Mesodermal cell (in vitro differentiated cells): ENCODE measurements around the gene PTPRE.

Experiments used
- H3K27ac ChIP-seq: 2 replicates; pipeline ENCODE4 v1.7.0; 2013; ENCODE audit warnings: mild to moderate bottlenecking, low read depth, low read length, moderate library complexity; ENCODE audit not compliant: severe bottlenecking
- H3K36me3 ChIP-seq: 2 replicates; pipeline ENCODE4 v1.7.1; 2013; ENCODE audit warnings: mild to moderate bottlenecking, low read length, moderate library complexity; ENCODE audit not compliant: control insufficient read depth, insufficient read depth
- H3K4me1 ChIP-seq: one replicate; pipeline ENCODE4 v1.7.1; 2013; ENCODE audit warnings: mild to moderate bottlenecking, low read length; ENCODE audit not compliant: insufficient read depth, control insufficient read depth, poor library complexity, severe bottlenecking
- H3K4me3 ChIP-seq: 2 replicates; pipeline ENCODE4 v1.7.0; 2013; ENCODE audit warnings: low read length, control low read depth, mild to moderate bottlenecking; ENCODE audit not compliant: insufficient read depth, poor library complexity, severe bottlenecking; ENCODE audit errors: extremely low read depth
- H3K9me3 ChIP-seq: 2 replicates; pipeline ENCODE4 v1.7.1; 2013; ENCODE audit warnings: mild to moderate bottlenecking, low read length, moderate library complexity; ENCODE audit not compliant: control insufficient read depth
- WGBS, 2 experiments: methylation state at CpG; one replicate each; pipeline ENCODE4 v1.1.5; 2013; ENCODE audit warnings: missing lambda C conversion rate in 2 of 2; ENCODE audit not compliant: insufficient coverage in 2 of 2; 5-methylcytosine and 5-hydroxymethylcytosine counted together

Gene PTPRE

DNA sequence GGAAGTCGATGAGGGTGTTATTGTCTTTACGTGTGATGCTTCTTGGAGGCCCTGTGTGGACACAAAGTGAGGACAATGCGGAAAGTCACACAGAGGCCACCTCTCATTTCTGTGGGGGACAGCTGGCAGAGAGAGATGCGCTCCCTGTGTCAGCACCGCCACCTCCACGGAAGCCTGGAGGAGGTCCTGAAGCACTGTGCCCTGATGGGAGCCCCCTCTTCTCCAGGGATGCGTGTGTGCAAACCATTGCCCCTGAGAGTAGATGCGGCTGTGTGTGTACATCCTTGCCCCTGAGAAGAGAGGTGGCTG lies 2.0 kb downstream of the PTPRE start:
- WGBS, 2 experiments, result 98% methylated on average over 5 to 6 of the region's 8 CpGs
- no peak overlapping the region for H3K4me3 ChIP-seq
- peak overlapping the region; percentile 33 for H3K27ac ChIP-seq
- no peaks in the 10 kb centered on the region for H3K36me3 ChIP-seq
- H3K9me3 ChIP-seq, result no peaks in the 10 kb centered on the region
- H3K4me1 ChIP-seq, result peaks cover 11% of the 10 kb centered on the region

DNA sequence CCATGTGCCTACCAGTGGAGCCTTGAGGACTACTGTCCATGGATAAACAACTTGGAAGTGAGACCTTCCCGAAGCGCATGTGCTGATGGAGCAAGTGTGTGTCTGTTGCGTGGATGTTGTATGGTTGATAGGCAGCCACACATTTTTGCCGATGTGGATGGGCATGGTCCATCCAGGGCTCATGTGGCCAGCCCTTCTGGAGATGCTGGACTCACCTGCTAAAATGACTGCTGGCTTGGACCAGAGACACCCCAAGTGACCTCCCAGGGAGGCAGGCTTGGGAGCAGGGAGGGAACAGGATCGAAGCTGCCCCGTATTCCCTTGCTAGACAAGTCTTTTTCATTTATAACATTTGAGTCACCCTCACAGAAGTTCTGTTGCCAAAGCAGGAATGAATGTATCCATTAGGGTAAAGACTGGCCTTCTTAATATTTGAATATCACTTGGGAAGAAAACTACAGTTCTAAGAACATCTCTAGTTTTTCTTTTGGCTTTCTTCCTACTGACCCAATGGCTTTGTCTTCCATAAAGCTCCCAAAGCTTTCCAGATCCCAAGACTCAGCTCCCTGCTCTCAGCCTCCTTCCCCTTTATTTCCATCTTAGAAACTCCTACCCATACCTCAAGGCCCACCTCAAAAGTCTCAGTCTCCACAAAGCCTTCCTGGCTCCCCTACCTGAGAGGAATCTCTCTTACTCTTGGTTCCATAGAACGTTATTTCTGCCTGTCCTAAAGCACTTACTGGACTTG lies 3.0 kb downstream of the PTPRE start:
- no peaks in the 10 kb centered on the region for H3K9me3 ChIP-seq
- no peak overlapping the region for H3K27ac ChIP-seq
- no peaks in the 10 kb centered on the region for H3K36me3 ChIP-seq
- H3K4me1 ChIP-seq, result peaks cover 19% of the 10 kb centered on the region
- 86 to 91% methylated on average over 3 to 5 of the region's 7 CpGs for WGBS, 2 experiments
- no peak overlapping the region for H3K4me3 ChIP-seq

- H3K4me1 ChIP-seq, result peaks cover 19% of the 10 kb centered on the region
- WGBS, 2 experiments, result no CpG with 5 or more reads among the region's 2 CpGs
- H3K9me3 ChIP-seq, result no peaks in the 10 kb centered on the region
- no peak overlapping the region for H3K4me3 ChIP-seq
- H3K27ac ChIP-seq, result no peak overlapping the region
- H3K36me3 ChIP-seq, result no peaks in the 10 kb centered on the region
Observed at GRCh38 chr10:127910464-127910770, 3.5 kb downstream of the PTPRE start.

- Histone ChIP-seq H3K4me1 (peaks cover 19% of the 10 kb centered on the region), H3K9me3 (no peaks in the 10 kb centered on the region), H3K4me3 (no peak overlapping the region), H3K27ac (no peak overlapping the region), H3K36me3 (no peaks in the 10 kb centered on the region)
- 90 to 91% methylated on average over 6 to 8 of the region's 10 CpGs for WGBS, 2 experiments
Observed at GRCh38 chr10:127911218-127911866, 4.4 kb downstream of the PTPRE start.

GRCh38 chr10:127911867-127912257 lies 5.0 kb downstream of the PTPRE start:
- WGBS, 2 experiments, result 100% methylated on average over 1 to 2 of the region's 4 CpGs
- H3K36me3 ChIP-seq, result no peaks in the 10 kb centered on the region
- H3K4me1 ChIP-seq, result peaks cover 19% of the 10 kb centered on the region
- no peaks in the 10 kb centered on the region for H3K9me3 ChIP-seq
- no peak overlapping the region for H3K27ac ChIP-seq
- no peak overlapping the region for H3K4me3 ChIP-seq

GRCh38 chr10:127912607-127913367 lies 5.9 kb downstream of the PTPRE start:
- H3K4me1 ChIP-seq, result peaks cover 19% of the 10 kb centered on the region
- H3K9me3 ChIP-seq, result no peaks in the 10 kb centered on the region
- no peaks in the 10 kb centered on the region for H3K36me3 ChIP-seq
- H3K27ac ChIP-seq, result no peak overlapping the region
- 92 to 100% methylated on average over 9 to 11 of the region's 12 CpGs for WGBS, 2 experiments
- no peak overlapping the region for H3K4me3 ChIP-seq

DNA sequence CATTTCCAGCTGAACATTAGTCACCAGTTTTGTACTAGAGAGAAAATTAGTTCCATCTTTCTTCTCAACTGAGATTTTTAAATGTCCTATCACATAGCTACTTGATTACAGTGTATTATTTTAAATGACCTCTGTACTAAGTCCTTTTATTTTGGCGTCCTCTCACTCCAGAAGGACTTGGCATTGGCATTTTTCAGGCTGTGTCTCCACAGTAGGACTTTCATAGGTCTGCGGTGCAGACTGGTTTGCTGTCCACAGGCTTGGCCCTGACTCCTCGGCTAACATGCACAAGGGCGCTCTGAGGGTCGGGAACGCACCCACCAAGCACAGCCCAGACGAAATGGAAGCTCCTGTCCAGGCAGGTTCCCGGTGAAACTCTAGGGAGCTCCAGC lies 6.5 kb downstream of the PTPRE start:
- H3K36me3 ChIP-seq, result no peaks in the 10 kb centered on the region
- H3K27ac ChIP-seq, result no peak overlapping the region
- H3K4me3 ChIP-seq, result no peak overlapping the region
- WGBS, 2 experiments, result 91 to 97% methylated on average over 8 of the region's 8 CpGs
- no peaks in the 10 kb centered on the region for H3K9me3 ChIP-seq
- H3K4me1 ChIP-seq, result peaks cover 19% of the 10 kb centered on the region

DNA sequence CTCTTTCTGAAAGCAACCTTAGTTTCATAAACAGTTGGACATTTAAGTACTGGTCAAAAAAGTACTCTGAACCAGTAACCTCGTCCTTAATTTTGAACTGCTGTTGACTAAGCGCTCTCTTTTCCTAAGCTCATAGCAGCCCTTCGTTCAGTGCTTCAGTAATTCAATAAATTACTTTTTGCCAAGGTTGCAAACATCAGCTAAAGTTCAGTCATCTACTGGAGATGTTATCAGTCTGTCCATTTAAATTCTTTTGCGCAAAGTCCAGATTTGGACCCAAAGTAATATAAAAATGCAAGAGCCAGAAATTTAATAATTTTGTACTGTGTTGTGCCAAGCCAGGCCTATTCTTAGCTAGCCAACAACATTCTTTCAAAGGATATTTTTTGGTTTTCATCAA lies 8.4 kb downstream of the PTPRE start:
- no peak overlapping the region for H3K27ac ChIP-seq
- peaks cover 15% of the 10 kb centered on the region for H3K4me1 ChIP-seq
- 93 to 94% methylated on average over 3 to 4 of the region's 4 CpGs for WGBS, 2 experiments
- H3K9me3 ChIP-seq, result no peaks in the 10 kb centered on the region
- H3K4me3 ChIP-seq, result no peak overlapping the region
- no peaks in the 10 kb centered on the region for H3K36me3 ChIP-seq

GRCh38 chr10:127916826-127917225 lies 9.9 kb downstream of the PTPRE start:
- no peak overlapping the region for H3K4me3 ChIP-seq
- 96 to 97% methylated on average over 7 to 9 of the region's 9 CpGs for WGBS, 2 experiments
- H3K9me3 ChIP-seq, result no peaks in the 10 kb centered on the region
- H3K36me3 ChIP-seq, result no peaks in the 10 kb centered on the region
- H3K4me1 ChIP-seq, result peaks cover 19% of the 10 kb centered on the region
- H3K27ac ChIP-seq, result no peak overlapping the region

GRCh38 chr10:127918572-127918971 lies 11.7 kb downstream of the PTPRE start:
- WGBS, 2 experiments, result 97 to 98% methylated on average over 5 of the region's 5 CpGs
- no peak overlapping the region for H3K4me3 ChIP-seq
- H3K9me3 ChIP-seq, result no peaks in the 10 kb centered on the region
- peaks cover 33% of the 10 kb centered on the region for H3K4me1 ChIP-seq
- H3K36me3 ChIP-seq, result no peaks in the 10 kb centered on the region
- no peak overlapping the region for H3K27ac ChIP-seq
